Small intestine (tissue), 16 donors: Measurements from ENCODE around the gene CRYBG1. TPM values are rescaled to one million over a fixed set of nuclear protein-coding genes. Genes with fewer than 3 reads are reported as not detected.

Source experiments
- DNase-seq, 2 donors: peaks; one replicate each; pipeline versions ENCODE4 v3.0.0 to v3.0.0-alpha.2; 2013
- FAIRE-seq: peaks from 2 replicates; lab custom pipeline; 2012; peaks lifted over from hg19 to GRCh38; lab: Jason Lieb, UNC
- H3K27ac ChIP-seq, 3 donors: one replicate each; pipeline ENCODE4 v1.5.1; 2013; ENCODE audit warnings: low read length in 2 of 3, mild to moderate bottlenecking in 2 of 3, control low read depth in 1 of 3, inconsistent platforms in 1 of 3, low read depth in 1 of 3, moderate library complexity in 1 of 3
- H3K27me3 ChIP-seq, 3 donors: one replicate each; pipeline ENCODE4 v1.6.1; 2013; ENCODE audit warnings: low read length in 3 of 3, inconsistent platforms in 1 of 3; ENCODE audit not compliant: control insufficient read depth in 3 of 3, insufficient read depth in 3 of 3
- H3K36me3 ChIP-seq, 3 donors: one replicate each; pipeline ENCODE4 v1.6.1; 2013; ENCODE audit warnings: low read length in 3 of 3, inconsistent platforms in 1 of 3, low read depth in 1 of 3, mild to moderate bottlenecking in 1 of 3, moderate library complexity in 1 of 3; ENCODE audit not compliant: control insufficient read depth in 3 of 3, insufficient read depth in 2 of 3
- H3K4me1 ChIP-seq, 3 donors: one replicate each; pipeline ENCODE4 v1.6.1; 2013; ENCODE audit warnings: low read length in 2 of 3, inconsistent platforms in 1 of 3, low read depth in 1 of 3, mild to moderate bottlenecking in 1 of 3, moderate library complexity in 1 of 3; ENCODE audit not compliant: control insufficient read depth in 3 of 3, insufficient read depth in 2 of 3
- H3K4me3 ChIP-seq, 3 donors: one replicate each; pipeline ENCODE4 v1.5.1; 2013; ENCODE audit warnings: low read length in 3 of 3, control low read depth in 1 of 3, inconsistent platforms in 1 of 3, low read depth in 1 of 3, mild to moderate bottlenecking in 1 of 3, moderate library complexity in 1 of 3
- H3K9me3 ChIP-seq, 2 donors: one replicate each; pipeline ENCODE4 v1.6.1; 2013; ENCODE audit warnings: low read depth in 1 of 2, low read length in 1 of 2; ENCODE audit not compliant: control insufficient read depth in 2 of 2, insufficient read depth in 1 of 2
- WGBS, 3 donors: extraction: QIAGEN DNeasy Blood & Tissue Kit; methylation state at CpG; one replicate each; pipeline ENCODE4 v1.1.7; 2013; 5-methylcytosine and 5-hydroxymethylcytosine counted together
- long read RNA-seq, 10 donors: transcript quantifications; one replicate each; lab custom pipeline, GENCODE V29; 2026
- polyA plus RNA-seq, 4 donors: library from polyadenylated mRNA; stranded (reverse) in 3 of 4; unstranded in 1 of 4; fragments of 200-250 nt in 3 of 4; fragments of 120-200 nt in 1 of 4; gene quantifications; one replicate each; pipeline versions ENCODE4 v1.2.1 to v1.2.3, GENCODE V29; 2013
- donor health status: healthy with polysubstance abuse.
- donor health status: control.
- donor health status: control.
- donor health status: Bipolar disorder and iron deficiency.
- donor health status: healthy.

The CRYBG1 gene, protein sequence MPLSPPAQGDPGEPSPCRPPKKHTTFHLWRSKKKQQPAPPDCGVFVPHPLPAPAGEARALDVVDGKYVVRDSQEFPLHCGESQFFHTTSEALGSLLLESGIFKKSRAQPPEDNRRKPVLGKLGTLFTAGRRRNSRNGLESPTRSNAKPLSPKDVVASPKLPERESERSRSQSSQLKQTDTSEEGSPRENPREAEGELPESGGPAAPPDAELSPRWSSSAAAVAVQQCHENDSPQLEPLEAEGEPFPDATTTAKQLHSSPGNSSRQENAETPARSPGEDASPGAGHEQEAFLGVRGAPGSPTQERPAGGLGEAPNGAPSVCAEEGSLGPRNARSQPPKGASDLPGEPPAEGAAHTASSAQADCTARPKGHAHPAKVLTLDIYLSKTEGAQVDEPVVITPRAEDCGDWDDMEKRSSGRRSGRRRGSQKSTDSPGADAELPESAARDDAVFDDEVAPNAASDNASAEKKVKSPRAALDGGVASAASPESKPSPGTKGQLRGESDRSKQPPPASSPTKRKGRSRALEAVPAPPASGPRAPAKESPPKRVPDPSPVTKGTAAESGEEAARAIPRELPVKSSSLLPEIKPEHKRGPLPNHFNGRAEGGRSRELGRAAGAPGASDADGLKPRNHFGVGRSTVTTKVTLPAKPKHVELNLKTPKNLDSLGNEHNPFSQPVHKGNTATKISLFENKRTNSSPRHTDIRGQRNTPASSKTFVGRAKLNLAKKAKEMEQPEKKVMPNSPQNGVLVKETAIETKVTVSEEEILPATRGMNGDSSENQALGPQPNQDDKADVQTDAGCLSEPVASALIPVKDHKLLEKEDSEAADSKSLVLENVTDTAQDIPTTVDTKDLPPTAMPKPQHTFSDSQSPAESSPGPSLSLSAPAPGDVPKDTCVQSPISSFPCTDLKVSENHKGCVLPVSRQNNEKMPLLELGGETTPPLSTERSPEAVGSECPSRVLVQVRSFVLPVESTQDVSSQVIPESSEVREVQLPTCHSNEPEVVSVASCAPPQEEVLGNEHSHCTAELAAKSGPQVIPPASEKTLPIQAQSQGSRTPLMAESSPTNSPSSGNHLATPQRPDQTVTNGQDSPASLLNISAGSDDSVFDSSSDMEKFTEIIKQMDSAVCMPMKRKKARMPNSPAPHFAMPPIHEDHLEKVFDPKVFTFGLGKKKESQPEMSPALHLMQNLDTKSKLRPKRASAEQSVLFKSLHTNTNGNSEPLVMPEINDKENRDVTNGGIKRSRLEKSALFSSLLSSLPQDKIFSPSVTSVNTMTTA (N-terminal part only)
- 10 to 100 TPM; 13.2 to 33.9 (median 23.6) TPM for polyA plus RNA-seq
- long read RNA-seq, donor 1, partial matches to known transcripts, result 8 of 8 reads
- long read RNA-seq, donor 1, other reads (novel, unspliced or antisense), result 0 of 8 reads
- long read RNA-seq, donor 2, result 0 reads
- long read RNA-seq, donor 3, partial matches to known transcripts, result 6 of 6 reads
- long read RNA-seq, donor 3, other reads (novel, unspliced or antisense), result 0 of 6 reads
- long read RNA-seq, donor 4, result 0 reads
- long read RNA-seq, donor 5, partial matches to known transcripts, result 5 of 5 reads
- long read RNA-seq, donor 5, other reads (novel, unspliced or antisense), result 0 of 5 reads
- long read RNA-seq, donor 6, partial matches to known transcripts, result 5 of 5 reads
- long read RNA-seq, donor 6, other reads (novel, unspliced or antisense), result 0 of 5 reads
- long read RNA-seq, donor 7, partial matches to known transcripts, result 24 of 29 reads
- long read RNA-seq, donor 7, other reads (novel, unspliced or antisense), result 5 of 29 reads
- long read RNA-seq, donor 8, result 0 reads
- long read RNA-seq, donor 9, result 0 reads
- long read RNA-seq, donor 10, partial matches to known transcripts, result 26 of 26 reads
- long read RNA-seq, donor 10, other reads (novel, unspliced or antisense), result 0 of 26 reads

DNA sequence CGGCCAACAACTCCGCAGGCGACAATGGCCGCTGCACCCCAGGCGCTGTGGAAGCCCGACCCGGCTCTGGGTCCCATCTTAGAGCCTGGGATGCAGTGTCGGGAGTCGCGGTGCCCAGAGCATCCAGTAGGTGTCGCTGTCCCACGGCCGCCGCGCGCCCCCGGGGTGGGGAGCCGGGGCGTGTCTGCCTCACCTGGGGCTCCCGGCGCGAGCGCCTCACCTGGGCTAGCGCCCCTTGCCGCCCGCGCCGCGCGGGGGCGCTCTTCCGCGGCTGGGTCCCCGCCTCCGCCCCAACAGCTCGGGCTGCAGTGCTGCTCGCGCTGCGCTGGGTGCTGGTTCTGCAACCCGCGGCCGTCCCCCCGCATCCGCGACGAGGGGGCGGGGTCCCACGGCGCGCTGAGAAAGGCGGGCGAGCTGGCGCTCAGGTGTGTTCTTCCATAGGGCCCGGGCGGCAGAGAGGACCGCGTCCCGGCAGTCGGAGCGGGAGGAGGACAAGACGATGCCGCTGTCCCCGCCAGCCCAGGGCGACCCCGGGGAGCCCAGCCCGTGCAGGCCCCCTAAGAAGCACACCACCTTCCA, at the start of gene CRYBG1:
CRYBG1 (plus strand) TSS at position 308 of the 579 bp plus-strand sequence; CDS start at position 500, 192 bp downstream.
- Histone ChIP-seq H3K27ac (peak within 1 kb of the TSS in 2 of 3 donors; percentile 39 to 59), H3K36me3 (no peaks in the 10 kb centered on the region), H3K4me3 (peak within 1 kb of the TSS; percentile 35 to 72 (median 66)), H3K4me1 (peaks cover 0 to 4% (median 0%) of the 10 kb centered on the region in 3 donors), H3K27me3 (peaks cover 0 to 16% (median 9%) of the 10 kb centered on the region in 3 donors), H3K9me3 (no peaks in the 10 kb centered on the region)
- 0 to 2% (median 1%) methylated on average over 41 to 66 of the region's 66 CpGs for WGBS, 3 donors
- FAIRE-seq (no peak), DNase-seq (peak; percentile 84 to 95)

DNA sequence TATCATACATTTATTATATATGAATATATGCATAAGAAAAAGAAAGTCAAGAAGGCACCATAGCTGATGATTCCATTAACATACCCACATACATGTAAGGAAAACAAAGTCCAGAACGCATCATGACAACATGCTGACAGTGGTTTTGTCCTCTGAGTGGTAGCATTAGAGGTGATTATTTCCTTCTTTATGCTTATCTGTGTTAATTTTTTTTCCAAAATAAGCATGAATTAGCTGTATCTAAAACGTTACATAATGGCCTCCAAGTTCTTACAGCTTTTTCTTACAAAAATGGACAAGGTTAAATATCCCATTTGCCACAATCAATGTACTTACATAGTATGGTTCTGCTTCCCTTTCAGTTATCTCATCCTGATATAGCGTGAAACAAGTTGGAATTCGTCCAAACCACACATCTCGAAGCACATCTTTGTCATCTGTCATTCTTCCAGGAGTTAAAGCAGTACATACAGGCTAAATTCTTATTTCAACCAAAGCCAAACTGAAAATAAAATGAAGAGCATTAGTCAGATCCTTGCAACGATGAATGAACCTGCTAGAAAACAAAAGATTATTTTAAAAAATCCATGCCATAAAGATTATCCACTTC, 44.6 kb upstream of the CRYBG1 start:
- Histone ChIP-seq H3K27ac (no peak overlapping the region), H3K4me1 (peaks cover 0 to 4% (median 0%) of the 10 kb centered on the region in 3 donors), H3K36me3 (peaks cover 3 to 11% (median 6%) of the 10 kb centered on the region in 3 donors), H3K4me3 (no peak overlapping the region), H3K9me3 (no peaks in the 10 kb centered on the region), H3K27me3 (no peaks in the 10 kb centered on the region)
- FAIRE-seq, result no peak
- no peak for DNase-seq
- 50 to 58% (median 52%) methylated on average over 6 of the region's 6 CpGs for WGBS, 3 donors

DNA sequence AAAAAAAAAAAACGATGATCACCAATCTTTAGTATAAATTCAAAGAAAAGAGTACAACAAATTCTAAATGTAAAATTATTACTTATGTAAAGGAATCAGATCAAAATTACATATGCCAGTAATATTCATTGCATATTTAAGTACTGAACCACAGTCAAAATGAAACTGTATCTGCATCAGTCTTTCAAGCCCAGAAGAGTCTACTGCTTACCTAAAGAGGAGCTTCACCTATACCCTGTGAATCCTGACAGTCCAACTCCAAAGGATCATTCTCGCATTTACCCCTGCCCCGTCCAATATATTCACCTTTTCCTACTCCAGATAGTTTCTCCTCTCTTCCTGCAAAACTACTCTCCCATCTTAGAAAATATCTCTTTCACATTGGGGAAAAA, 44.1 kb upstream of the CRYBG1 start:
- no peak for FAIRE-seq
- H3K36me3 ChIP-seq, result peaks cover 3 to 11% (median 4%) of the 10 kb centered on the region in 3 donors
- no peaks in the 10 kb centered on the region for H3K27me3 ChIP-seq
- no peak for DNase-seq
- no peaks in the 10 kb centered on the region for H3K9me3 ChIP-seq
- H3K4me3 ChIP-seq, result no peak overlapping the region
- H3K27ac ChIP-seq, result no peak overlapping the region
- WGBS, 3 donors, result 77 to 87% (median 84%) methylated on average over 3 of the region's 3 CpGs
- peaks cover 0 to 4% (median 0%) of the 10 kb centered on the region in 3 donors for H3K4me1 ChIP-seq

DNA sequence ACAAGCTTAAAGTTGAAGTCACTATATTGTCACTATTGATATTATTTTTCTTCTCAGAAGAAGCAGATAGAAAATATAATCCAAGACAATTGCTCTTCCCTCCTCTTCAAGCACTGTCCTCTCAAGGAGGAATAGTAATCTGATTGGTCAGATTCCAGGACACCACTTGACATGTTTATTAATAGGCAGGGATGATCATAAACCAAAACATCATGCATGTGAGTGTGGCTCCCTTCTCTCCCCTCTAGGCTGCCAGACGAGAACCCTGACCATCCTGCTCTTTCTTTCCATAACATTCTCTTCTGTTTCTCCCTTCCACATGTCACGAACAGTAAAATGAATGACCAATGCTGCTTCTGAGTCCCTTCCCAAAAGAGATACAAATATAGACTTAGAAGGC, 42.5 kb upstream of the CRYBG1 start:
- FAIRE-seq, result no peak
- H3K4me3 ChIP-seq, result no peak overlapping the region
- H3K27me3 ChIP-seq, result no peaks in the 10 kb centered on the region
- no peaks in the 10 kb centered on the region for H3K9me3 ChIP-seq
- peaks cover 3 to 8% (median 3%) of the 10 kb centered on the region in 3 donors for H3K36me3 ChIP-seq
- no peak overlapping the region for H3K27ac ChIP-seq
- H3K4me1 ChIP-seq, result no peaks in the 10 kb centered on the region
- no peak for DNase-seq
- 68 to 90% (median 90%) methylated on average over 2 of the region's 2 CpGs for WGBS, 3 donors

- H3K36me3 ChIP-seq, result peaks cover 3 to 8% (median 3%) of the 10 kb centered on the region in 3 donors
- H3K4me1 ChIP-seq, result peaks cover 2 to 5% (median 4%) of the 10 kb centered on the region in 3 donors
- H3K27ac ChIP-seq, result no peak overlapping the region
- H3K27me3 ChIP-seq, result no peaks in the 10 kb centered on the region
- DNase-seq (no peak), FAIRE-seq (no peak)
- H3K4me3 ChIP-seq, result no peak overlapping the region
- H3K9me3 ChIP-seq, result no peaks in the 10 kb centered on the region
Measured at GRCh38 chr6:106318851-106319250, 41.7 kb upstream of the CRYBG1 start.

- no peak for DNase-seq
- H3K27ac ChIP-seq, result no peak overlapping the region
- peaks cover 4 to 8% (median 6%) of the 10 kb centered on the region in 3 donors for H3K4me1 ChIP-seq
- 95 to 100% (median 97%) methylated on average over 4 of the region's 4 CpGs for WGBS, 3 donors
- H3K27me3 ChIP-seq, result no peaks in the 10 kb centered on the region
- no peaks in the 10 kb centered on the region for H3K36me3 ChIP-seq
- no peak for FAIRE-seq
- no peaks in the 10 kb centered on the region for H3K9me3 ChIP-seq
- H3K4me3 ChIP-seq, result no peak overlapping the region
Measured at GRCh38 chr6:106321940-106322339, 38.6 kb upstream of the CRYBG1 start.
